Measurements from ENCODE around the gene PHF1.

Gene PHF1

DNA sequence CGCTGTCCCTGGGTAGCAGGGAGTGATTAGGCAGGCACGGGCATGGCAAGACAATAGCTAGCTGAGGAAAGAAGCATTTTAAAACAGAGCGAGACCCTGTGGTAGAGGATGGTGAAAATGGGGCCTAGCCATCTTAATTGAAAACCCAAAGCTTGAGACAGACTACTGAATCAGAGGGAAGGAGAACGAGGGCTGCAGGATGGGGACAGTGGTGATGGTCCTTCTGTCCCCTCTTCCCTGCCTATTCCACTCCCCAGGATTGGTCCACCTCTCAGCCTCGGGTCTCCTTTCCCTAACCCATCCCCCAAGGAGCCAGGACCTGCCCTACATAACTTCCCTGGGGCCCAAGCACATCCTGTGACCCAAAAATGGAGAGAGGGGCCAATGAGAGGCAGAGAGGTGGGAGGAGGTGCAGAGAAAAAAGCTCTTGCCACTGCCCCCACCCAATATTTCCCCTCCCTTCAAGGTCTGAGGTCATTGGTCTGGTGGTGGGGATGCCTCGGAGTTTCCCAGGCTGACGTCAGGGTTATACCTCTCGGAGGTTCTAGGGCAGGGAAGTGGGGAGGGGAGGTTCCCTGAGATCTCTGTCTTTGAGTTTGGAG lies 8.0 kb downstream of the PHF1 start:
- no peak for DNase-seq

DNA sequence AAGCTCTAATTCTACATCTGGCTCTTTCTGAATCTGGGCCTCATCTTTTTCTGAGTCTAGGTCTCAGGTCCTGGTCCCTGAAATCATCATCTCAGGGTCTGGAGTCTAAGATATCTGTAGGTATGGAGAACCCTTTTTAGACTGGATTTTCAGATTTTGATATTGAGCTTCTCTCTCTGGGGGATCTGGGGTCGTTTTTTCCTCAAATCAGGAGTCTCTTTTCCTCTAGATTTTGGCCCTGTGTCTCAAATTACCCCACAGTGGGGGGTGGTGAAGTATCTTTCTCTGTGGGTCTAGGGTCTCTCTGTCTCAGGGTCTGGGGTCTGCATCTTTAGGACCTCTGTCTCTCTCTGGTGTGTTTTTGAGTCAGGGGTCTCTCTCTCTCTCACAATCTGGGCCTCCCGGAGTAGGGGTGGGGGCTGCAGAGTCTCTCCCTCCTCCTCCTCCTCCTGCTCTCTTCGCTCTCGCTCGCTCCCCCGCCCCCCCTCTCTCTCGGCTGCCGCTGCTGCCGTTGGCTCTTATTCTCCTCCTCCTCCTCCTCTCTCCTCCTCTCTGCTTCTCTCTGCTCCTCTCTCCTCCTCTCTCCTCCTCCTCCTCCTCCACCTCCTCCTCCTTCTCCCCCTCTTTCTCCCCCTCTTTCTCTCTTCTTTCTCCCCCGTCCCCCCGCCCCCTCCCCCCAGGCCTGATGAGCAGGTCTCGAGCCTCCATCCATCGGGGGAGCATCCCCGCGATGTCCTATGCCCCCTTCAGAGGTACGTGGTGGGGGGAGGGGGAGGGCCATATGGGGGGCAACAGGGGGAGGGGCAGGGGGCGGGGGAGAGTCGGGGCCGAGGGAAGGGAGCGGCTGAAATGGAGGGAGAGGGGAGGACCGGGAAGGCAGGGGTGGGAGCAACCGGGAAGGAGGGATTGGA lies 9.0 kb downstream of the PHF1 start, which contains the start of gene SYNGAP1:
TSS of gene SYNGAP1 (plus strand) at position 486 of the 911 bp plus-strand sequence. CDS start at position 686, 200 bp downstream.
- DNase-seq = peak in 1 of 2 experiments; percentile 15

DNA sequence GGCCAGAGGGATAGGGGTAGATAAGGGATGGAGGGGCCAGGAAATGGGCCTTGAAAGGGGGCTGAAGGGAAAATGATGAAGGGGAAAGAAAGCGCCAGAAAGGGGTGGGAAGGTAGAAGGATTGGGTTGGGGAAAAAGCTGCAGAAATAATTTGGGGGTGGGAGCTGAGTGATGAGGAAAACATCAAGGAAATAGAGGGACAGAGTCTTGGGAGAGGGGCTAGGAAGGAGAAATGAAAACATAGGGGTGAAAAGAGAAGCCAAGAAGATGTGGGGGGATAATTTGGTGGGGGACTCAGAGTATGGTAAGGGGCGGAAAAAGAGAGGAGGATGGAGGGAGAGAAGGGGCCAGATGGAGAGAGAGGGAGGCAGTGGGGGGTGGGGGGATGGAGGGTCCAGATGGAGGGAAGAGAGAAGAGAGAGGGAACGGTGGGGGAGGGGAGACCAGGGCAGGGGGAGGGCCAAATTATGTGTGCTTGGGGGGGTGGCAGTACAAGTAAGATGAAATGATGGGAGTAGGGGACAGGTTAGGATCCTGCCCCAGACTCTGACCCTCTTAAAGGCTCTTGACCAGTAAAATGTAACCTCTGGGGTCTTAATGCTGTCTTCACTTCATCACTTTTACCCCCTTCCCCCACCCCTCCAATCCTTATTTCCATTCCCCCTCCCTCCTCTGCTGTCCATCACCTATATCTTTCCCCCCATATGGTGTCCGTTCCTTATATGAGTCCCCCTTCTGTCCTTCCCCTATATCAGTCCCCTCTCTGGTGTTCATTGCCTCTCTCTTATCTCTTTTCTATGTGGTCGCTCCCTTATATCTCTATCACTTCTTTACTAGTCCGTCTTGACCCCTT lies 9.9 kb downstream of the PHF1 start:
- peak in 1 of 2 experiments; percentile 14 for DNase-seq

DNA sequence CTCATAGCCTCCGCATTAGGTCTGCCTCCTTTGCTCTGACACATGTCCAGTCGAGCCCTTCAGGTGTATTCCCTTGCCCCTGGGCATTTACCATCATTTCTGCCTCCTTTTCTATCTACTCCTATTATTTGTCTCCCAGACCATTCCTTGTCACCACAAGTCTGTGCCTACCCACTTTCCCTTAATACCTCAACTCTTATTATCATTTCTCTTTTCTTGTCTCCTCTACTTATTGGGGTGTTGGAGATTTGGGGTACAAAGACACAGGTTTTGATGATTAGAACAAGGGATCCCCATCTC lies 10.5 kb downstream of the PHF1 start:
- DNase-seq = no peak

DNA sequence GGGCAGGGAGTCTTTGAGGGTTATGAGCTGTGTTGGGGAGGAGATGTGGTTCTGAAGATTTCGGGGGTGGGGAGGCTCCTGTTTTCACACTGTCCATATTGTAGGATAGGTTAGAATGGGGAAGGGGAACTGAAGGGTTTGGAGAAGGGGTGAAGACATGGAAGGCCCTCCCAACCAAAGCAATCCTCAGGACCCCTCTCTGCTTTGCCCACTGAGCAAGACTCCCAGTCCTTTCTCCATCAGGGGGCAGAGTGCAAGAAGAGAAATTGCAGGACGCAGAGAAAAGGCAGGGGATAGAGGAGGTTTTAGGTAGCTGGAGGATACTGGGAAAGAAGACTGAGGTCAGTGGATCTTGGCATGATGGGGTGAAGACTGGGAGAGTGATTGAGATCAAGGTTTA lies 13.0 kb downstream of the PHF1 start:
- DNase-seq = no peak

DNA sequence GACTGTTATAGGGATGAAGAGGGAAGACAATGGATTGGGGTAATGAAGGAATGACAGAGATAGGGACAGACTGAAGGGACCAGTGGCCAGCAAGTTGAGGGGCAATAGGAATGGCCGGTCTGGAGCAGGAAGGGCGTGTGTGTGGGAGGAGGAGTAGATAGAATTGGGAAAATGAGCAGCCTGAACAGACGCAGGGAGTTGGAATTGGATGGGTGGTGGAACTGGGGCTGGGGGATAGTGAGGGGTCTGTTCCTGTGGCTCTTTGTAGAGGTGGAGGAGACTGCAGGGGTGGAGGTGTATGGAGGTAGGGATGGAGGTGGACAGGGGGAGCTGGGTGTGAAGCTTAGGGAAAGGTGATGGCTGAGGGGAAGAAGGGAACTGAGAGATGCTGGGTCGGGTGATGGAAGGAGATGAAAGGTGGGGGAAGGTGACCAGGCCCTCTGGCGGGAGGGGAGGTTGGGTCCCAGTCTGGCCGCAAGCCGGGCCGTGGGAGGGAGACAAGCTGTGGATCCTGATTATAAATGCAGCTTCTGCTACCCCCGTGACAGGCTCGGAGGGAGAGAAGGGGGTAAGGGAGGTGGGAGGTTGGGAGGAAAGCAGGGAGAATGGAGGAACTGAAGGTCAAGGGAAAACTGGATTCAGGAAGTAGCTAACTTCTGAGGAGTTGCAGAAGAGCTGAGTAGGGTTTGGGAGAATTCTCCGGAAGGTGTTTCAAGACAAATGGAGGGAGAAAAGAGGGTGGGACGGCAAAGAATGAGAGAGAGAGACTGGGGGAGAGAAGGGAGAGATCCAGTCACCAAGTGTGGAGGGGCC lies 14.2 kb downstream of the PHF1 start:
- no peak for DNase-seq

DNA sequence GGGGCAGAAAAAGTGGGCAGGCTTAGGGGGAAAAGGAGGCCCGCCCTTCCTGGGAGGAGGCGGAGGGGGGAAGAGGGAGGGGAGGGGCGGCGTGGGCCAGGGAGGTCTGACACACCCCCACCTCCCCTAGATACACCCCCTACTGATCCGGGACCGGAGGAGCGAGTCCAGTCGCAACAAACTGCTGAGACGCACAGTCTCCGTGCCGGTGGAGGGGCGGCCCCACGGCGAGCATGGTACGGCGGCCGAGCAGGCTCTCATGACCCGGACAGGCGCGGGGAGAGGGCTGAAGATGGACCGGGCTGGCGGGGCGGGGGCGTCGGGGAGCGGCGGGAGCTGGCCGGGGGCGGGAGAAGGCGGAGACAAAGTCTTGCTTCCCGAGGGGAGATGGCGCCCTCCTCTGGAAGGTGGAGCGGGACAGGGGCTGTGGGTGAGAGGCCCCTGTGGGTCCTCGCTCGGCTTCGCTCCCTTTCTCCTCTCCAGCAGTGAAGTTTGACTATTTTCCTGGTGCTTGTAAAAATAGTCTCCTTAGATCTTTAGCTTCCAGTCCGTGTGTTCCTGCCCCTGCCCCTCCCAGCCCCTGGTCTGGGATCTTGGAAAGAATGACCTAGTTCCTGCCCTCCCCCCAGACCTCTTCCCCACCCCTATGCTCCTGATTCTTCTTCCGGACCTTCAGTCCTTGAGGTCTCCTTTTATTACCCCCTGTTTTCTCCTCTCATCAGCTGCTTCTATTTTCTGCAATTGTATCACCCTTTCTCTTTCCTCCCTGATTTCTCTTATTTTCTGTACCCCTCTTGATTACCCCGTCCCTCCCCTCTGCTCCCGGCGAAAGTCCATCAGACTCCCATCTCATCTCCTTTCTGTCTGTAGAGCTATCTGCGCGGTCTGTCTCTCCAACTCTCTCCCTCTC lies 15.1 kb downstream of the PHF1 start:
- DNase-seq = peak; percentile 61 to 73

DNA sequence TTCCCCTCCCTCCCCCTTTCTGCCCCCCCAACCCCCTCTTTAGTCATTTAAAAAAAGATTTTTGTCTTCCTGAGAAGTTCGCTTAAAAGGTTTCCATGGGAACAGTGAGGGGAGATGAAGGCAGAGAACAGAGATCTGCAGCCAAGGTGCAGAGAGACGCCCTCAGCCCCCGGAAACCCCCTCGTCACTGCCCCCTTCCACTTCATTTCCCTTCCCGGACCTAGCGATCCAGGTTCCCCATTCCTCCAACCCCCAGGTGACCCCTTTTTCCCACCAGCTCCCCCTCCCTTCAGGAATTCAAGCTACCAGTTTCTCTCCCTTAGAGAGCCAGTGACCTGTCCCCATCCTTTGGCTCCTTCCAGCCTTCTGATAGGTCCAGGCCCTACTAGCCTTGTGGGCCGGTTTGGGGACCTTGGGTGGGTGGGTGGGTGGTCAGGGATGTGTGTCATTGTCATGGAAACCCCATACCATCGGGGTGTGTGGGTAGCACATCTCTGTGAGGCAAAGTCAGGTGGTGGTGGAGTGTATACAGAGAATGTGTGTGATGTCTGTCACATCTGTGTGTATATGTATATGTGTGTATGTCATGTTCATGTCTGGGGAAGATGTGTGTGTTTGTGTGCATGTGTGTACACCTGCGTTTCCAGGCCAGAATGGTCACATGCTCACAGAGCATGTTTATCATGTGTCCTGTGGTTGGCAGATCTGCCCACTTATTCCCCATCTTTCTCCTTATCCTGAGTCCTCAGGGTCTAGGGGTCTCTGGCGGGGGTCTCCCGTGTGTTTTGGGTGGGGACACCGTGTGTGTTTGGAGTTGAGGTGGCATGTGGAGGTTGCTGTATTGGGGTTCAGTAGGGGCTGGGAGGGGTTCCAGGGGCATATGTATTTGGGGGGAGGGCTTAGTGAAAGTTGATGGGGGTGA lies 16.0 kb downstream of the PHF1 start:
- no peak for DNase-seq

DNA sequence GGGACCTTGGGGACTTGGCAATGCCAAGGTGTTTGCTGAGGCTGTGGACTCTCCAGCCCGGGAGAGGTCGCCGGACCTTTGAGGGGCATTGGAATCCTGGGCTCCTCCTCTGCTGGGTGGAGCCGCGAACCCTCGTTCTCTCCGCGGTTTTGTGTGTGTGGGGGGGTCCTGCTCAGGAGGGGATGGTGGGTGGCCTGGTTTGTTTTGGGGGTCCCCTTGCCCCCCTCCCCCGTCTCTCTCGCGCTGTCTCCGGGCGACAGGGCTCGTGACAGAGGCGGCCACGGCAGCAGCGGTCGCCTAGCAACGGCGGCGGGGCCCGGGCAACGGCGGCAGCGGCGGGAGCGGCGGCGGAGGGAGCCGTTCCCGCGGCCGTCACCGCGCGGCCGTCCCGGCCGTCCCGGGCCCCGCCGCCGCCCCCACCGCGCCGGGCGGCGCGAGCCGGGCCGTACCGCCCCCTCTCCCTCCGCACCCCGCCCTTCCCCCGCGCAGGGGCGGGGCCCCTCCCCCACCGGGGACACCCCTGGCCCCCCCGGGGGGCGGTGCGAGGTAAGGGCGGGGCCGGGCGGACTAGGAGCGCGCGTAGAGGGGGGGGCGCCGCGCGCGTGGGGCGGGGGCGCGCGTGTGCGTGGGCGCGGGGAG lies 16.9 kb downstream of the PHF1 start:
- peak in 1 of 2 experiments; percentile 27 for DNase-seq

DNA sequence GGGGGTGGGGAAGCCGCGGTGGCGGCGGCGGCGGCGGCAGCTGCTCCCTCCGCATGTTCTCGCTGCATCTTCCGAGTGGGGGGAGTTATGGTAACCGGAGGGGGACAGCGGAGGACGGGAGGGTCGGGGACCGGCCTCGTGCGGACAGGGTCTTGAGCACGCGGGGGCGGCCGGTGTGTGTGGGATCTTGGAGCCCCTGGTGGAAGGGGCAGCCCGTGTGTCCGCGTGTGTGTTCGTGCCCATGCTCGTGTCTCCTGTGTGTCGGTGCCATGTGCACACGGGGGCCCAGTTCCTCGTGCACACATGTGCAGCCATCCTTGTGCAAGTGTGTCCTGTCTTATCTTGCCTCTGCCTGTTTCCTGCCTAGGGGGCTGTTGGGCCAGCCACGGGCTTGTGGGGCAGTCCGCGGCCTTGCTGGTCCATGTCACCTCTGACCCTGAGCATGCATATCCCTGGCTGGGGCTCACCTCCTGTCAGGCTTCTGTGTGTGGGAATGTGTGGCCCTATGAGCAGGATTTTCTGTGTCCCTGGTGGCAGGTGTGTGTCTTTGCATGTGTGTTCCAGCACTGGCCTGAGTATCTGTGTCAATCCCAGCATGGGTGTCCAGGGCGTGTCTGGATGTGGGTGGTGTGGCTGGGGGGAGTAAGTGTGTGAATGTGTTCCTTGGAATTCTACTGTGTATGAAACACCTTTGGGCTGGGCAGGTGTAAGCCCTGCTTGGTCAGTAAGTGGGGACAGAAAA lies 17.6 kb downstream of the PHF1 start:
- DNase-seq = peak in 1 of 2 experiments; percentile 39

DNA sequence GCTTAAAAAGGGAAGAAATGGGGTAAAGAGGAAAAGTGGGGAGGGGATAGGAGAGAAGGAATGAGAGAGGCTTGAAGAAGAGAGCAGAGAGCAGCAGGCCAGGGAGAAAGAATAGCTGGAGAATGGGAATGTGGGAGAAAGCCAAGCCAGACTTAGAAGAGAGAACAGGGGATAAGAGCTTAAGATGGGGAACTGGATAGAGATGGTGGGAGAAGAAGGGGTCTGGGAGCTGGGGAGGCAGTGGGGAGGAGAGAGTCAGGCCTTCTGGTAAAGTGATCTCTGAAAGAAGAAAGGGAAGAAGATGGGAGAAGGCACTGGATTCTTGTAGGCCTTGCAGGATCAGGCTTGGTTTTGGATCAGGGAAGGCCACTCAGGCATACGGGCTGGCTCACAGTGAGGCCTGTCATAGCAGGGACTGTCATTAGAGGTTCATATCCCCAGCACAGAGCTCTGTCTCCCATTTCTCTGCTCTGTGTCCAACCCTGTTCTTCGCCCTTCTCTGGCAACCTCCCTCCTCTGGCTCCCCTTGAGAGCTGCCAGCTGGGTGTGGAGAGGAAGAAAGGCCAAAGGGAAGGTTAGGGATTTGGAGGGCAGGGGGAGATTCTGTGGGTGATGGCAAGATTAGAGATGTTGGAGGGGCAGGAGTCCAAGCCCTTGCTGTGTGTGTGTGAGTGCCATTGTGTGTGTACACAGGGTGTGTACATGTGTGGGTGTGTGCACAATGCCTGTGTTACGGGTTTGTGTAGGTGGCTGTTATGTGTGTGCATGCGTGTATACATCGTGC lies 18.3 kb downstream of the PHF1 start:
- no peak for DNase-seq

DNA sequence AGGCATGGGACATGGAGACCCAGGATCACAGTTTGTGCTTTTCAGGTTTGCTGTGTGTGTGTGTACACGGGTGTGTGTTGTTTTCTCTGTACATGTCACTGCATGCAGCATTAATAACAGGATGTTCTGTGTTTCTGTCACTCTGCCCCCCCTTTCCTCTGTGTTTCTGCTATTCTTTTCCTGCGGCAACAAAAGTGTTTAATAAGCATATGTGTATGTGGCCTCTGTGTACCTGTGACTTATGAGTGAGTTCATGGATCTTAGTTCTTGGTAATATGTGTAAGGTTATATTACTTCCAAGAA lies 18.9 kb downstream of the PHF1 start:
- no peak for DNase-seq

DNA sequence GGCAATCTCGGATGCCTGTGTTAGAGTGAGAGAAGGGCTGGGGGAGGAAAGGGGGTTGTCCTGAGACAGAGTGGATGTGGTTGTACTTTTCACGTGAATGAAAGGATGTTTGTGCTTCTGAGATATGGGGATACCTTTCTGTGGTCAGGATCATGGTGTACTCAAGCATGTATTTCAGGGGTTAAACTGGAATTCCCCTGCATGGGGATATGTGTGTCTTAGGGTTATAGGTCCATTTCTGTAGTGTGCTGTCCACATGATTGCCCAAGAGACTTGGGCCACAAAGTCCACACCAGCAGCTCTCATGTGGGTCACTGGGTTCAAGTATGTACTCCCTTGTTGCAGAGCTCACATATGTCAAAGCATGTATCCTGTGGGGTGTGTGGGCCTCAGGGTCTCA lies 19.5 kb downstream of the PHF1 start:
- no peak for DNase-seq

DNA sequence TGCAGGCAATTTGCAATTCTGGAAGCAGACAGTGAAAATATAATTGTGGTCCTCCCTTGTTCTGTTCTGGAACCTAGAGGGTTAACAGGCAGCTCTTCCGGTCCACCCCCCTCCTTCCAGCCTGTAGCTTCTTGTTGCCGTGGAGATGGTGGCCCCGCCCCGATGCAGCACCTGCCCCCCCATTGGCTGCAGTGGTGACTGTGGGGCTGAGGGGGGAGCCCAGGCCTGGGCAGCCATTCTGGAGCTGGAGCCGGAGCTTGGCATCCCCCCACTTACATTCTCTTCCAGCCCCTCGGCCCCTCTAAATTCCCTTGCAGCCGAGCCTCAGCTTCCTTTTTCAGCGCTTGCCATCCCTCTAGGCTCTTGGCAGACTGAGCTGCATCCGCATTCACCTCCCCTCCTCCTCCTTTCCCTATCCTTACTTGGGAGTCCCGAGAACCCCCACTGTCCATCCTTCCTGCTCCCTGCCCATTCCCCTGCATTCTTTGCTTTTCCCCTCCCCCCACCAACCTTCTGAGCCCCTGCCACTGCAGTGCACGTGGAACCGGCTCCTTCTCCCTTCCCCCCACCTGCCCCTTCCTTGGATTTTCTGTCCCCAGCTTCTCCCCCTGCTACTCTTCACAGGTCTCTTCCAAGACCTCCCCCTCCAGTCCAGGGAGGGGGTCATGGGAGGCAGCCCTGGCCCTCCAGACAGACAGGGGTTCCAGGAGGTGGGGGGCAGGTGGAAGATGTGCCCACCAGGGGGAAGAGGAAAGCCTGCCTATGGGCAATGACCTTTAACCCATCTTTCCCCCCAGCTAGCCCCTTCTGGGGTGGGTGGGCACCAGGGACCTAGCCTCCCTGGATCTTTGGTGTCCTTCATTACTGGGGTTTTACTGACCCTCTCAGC lies 20.4 kb downstream of the PHF1 start:
- DNase-seq = peak; percentile 33 to 63

DNA sequence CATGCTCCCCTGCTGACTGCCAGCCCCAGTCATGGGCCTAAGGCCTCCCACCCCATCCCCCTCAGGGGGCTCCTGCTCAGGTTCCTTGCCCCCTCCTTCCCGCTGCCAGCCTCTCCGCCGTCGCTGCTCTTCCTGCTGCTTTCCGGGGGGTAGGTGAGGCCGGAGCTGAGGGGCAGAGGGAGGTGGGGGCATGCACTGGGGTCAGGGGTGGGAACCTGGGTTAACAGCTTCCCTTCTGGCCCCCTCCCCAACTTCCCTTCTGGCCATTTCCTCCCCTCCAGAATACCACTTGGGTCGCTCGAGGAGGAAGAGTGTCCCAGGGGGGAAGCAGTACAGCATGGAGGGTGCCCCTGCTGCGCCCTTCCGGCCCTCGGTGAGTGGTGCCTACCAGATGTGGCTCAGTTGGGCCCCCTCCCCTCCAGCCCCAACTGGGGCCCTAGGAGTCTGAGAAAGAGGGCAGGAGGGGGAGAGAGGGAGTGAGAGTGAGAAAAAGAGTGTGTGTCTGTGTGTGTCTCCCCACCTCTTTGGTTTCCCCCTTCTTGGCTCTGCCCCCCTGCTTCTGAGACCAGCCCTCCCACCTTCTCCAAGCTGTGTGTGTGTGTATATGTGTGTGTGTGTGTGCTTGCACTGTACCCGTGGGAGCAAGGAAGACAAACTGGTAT lies 21.2 kb downstream of the PHF1 start:
- DNase-seq = no peak

DNA sequence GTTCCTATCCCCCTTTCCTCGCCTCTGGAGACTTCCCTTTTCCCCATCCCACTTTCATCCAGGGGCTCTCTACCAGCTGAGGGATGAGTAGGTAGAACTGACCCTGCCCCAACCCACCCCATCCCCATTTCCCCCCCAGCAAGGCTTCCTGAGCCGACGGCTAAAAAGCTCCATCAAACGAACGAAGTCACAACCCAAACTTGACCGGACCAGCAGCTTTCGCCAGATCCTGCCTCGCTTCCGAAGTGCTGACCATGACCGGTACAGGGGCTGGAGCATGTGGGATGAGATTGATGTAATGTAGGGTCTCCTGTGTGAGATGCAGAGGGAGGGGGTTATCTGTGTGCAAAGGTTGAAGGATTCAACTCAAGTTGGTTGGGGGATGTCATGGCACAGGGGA lies 21.7 kb downstream of the PHF1 start:
- DNase-seq = no peak

DNA sequence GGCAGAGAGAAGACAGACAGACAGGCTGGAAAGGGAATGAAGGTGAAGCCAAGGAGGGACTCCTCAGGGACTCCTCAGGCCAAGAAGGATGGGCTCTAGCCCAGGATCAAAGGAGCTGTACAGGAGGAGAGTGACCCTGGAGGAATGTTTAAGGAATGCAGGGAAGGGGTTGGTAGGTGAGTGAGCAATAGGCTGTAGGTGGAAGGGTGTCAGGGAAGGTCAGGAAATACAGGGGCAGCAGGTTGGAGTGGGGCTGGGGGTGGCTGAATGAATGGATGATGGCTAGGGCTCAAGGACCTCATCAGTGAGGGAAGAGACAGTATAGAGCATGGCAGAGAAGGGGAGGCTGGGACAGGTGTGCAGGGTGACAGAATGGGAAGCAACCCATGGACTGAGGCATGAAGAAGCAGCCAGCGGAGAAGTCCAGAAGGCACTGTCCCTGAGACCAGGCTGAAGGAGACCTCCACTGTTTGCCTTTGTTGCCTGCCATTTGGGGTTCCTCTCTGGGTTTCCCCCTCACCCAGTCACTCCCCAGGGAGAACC lies 22.3 kb downstream of the PHF1 start:
- no peak for DNase-seq

All from NCI-H2081 (cell line).